Heart right ventricle (tissue), 16 donors: ENCODE measurements around the gene ARHGAP42. TPM values are rescaled to one million over a fixed set of nuclear protein-coding genes. Genes with fewer than 3 reads are reported as not detected.

ENCODE experiments used
- ATAC-seq, 8 donors: fragments of 200-7000 bp; cut with Tn5 transposase; one replicate each; pipeline ENCODE4 v1.9.1; 2020; ENCODE audit warnings: mild to moderate bottlenecking in 8 of 8, moderate library complexity in 8 of 8, moderate number of reproducible peaks in 1 of 8
- DNase-seq, 2 donors: peaks; one replicate each; pipeline ENCODE4 v3.0.0-alpha.2; 2020
- H3K27ac ChIP-seq, 10 donors: fragments of 200-600 bp; sonication (generic) in 2 of 10; one replicate each; pipeline versions ENCODE4 v1.5.0 to v1.8.0; 2020 to 2022; ENCODE audit warnings: mild to moderate bottlenecking in 3 of 10
- H3K27me3 ChIP-seq, 7 donors: fragments of 200-600 bp; one replicate each; pipeline ENCODE4 v1.8.0; 2021 to 2022; ENCODE audit warnings: mild to moderate bottlenecking in 2 of 7
- H3K36me3 ChIP-seq, 9 donors: fragments of 200-600 bp; sonication (generic) in 1 of 9; one replicate each; pipeline versions ENCODE4 v1.5.0 to v1.8.0; 2020 to 2022; ENCODE audit warnings: mild to moderate bottlenecking in 2 of 9
- H3K4me1 ChIP-seq, 9 donors: fragments of 200-600 bp; sonication (generic) in 1 of 9; one replicate each; pipeline versions ENCODE4 v1.5.0 to v1.8.0; 2020 to 2022; ENCODE audit warnings: mild to moderate bottlenecking in 4 of 9
- H3K4me3 ChIP-seq, 10 donors: fragments of 200-600 bp; sonication (generic) in 2 of 10; one replicate each; pipeline versions ENCODE4 v1.5.0 to v1.8.0; 2020 to 2022; ENCODE audit warnings: mild to moderate bottlenecking in 7 of 10, moderate library complexity in 2 of 10
- H3K9me3 ChIP-seq, 11 donors: fragments of 200-600 bp in 10 of 11; sonication (generic) in 2 of 11; one replicate each; pipeline versions ENCODE4 v1.5.0 to v1.8.0; 2013 to 2022; ENCODE audit warnings: mild to moderate bottlenecking in 2 of 11, control low read depth in 1 of 11, moderate library complexity in 1 of 11
- WGBS, 2 donors: extraction: QIAGEN DNeasy Blood & Tissue Kit; methylation state at CpG; one replicate each; pipeline ENCODE4 v1.1.7; 2013; ENCODE audit warnings: inconsistent platforms in 1 of 2; 5-methylcytosine and 5-hydroxymethylcytosine counted together
- intact Hi-C, 10 donors: fragments of 100-400 bp; cut with DNase I; formaldehyde crosslinking; loops; one replicate each; pipeline versions ENCODE4 v1.11.1 to v1.14.2; 2022
- polyA plus RNA-seq, 2 donors: library from polyadenylated mRNA; stranded (reverse); fragments of 200-250 nt; gene quantifications; one replicate each; pipeline ENCODE4 v1.2.3, GENCODE V29; 2013
- total RNA-seq, 10 donors: library from RNA; stranded (reverse); fragmentation: NEBNext Ultra II Directional in 3 of 10; extraction: Animal tissue kit (Norgen Biotek cat#: 25700) in 3 of 10; gene quantifications; one replicate each; pipeline versions ENCODE4 v1.2.1 to v1.2.4, GENCODE V29; 2021 to 2023
- TF ChIP-seq, protein P1 (sequence below), 9 donors: fragments of 200-600 bp; sonication (generic) in 2 of 9; IDR thresholded peaks; one replicate each; pipeline versions ENCODE4 v1.5.0 to v1.8.0; 2021 to 2022; ENCODE audit warnings: antibody characterized with exemption in 9 of 9, mild to moderate bottlenecking in 5 of 9, moderate library complexity in 1 of 9
- donor health status: Arrhythmogenic right ventricular cardiomyopathy.
- donor health status: ischemic (EF 13 %, LVEDD 7.1; RV severe dilation, severe dysfunction).
- donor health status: healthy with polysubstance abuse.
- donor health status: DM: no; HTN: yes; CAD: no.
- donor health status: DM: no; HTN: no; CAD: no.
- donor health status: ischemic (EF 25% LVEDD 6.9; RV normal size, moderate dysfunction).
- donor health status: ischemic (EF 25% LVEDD 5.7; RV mildly dilated, moderate dysfunction).
- donor health status: healthy.
- donor health status: DM: yes; HTN: yes; CAD: no.
- donor health status: Ischemic cardiomyopathy.
- donor health status: ischemic (EF 35%, LVEDD 5.7; RV mildly dilated, moderate dysfunction).
- donor health status: nonischemic (EF 11% LVEDD 7.7; RV severe dilation, severe dysfunction).
- donor health status: DM: yes; HTN: yes; CAD: no.
- donor health status: PGD.
- donor health status: ischemic (EF 29% LVEDD 5.4; RV normal size, mild dysfunction).
- donor health status: nonischemic (EF 23%, LVEDD 6.1; RV moderate dilation, normal function).

ARHGAP42 gene
- total and polyA plus RNA-seq, 12 donors = 3.9 to 13.1 (median 8.8) TPM

GRCh38 chr11:100949443-100949842 lies 262.4 kb downstream of the ARHGAP42 start:
- TF ChIP-seq, protein P1, sequence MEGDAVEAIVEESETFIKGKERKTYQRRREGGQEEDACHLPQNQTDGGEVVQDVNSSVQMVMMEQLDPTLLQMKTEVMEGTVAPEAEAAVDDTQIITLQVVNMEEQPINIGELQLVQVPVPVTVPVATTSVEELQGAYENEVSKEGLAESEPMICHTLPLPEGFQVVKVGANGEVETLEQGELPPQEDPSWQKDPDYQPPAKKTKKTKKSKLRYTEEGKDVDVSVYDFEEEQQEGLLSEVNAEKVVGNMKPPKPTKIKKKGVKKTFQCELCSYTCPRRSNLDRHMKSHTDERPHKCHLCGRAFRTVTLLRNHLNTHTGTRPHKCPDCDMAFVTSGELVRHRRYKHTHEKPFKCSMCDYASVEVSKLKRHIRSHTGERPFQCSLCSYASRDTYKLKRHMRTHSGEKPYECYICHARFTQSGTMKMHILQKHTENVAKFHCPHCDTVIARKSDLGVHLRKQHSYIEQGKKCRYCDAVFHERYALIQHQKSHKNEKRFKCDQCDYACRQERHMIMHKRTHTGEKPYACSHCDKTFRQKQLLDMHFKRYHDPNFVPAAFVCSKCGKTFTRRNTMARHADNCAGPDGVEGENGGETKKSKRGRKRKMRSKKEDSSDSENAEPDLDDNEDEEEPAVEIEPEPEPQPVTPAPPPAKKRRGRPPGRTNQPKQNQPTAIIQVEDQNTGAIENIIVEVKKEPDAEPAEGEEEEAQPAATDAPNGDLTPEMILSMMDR (IDR thresholded peaks at IDR 0.05) = no peak
- intact Hi-C loops = no loop called here
- WGBS, 2 donors = 61 to 69% methylated on average over 2 of the region's 2 CpGs

DNA sequence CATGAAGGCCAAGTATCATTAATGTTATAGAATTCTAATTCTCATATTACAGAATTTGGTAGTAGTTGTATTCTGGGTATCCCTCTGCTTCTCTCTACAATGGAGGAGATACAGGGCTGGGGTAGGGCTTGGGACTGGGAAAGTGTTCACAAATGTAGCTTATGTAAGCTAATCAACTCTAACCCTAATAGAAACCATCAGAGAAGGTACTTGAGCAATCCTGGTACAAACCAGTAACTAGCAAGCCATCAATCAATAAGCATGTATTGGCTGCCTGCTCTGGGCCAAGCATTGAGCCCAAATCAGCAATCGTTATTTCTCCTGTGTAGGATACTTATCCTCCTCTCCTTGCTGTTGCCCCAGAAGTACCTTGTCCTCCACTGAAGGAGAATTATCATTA lies 268.2 kb downstream of the ARHGAP42 start:
- H3K27me3 ChIP-seq = no peaks in the 10 kb centered on the region
- no peak for DNase-seq
- TF ChIP-seq, protein P1 (IDR thresholded peaks at IDR 0.05) = no peak
- no peak overlapping the region for H3K27ac ChIP-seq
- H3K36me3 ChIP-seq = peaks cover 0 to 15% (median 0%) of the 10 kb centered on the region in 9 donors
- H3K9me3 ChIP-seq = no peaks in the 10 kb centered on the region
- WGBS, 2 donors = 95 to 100% methylated on average over 1 of the region's 1 CpG
- ATAC-seq = no peak
- intact Hi-C loops = no loop called here
- H3K4me3 ChIP-seq = no peak overlapping the region
- peaks cover 0 to 6% (median 0%) of the 10 kb centered on the region in 9 donors for H3K4me1 ChIP-seq

More at GRCh38 chr11:100949443-100949842, 262.4 kb downstream of the ARHGAP42 start:
- ATAC-seq (no peak), DNase-seq (no peak)
- Histone ChIP-seq H3K27ac (no peak overlapping the region), H3K4me3 (no peak overlapping the region), H3K4me1 (no peaks in the 10 kb centered on the region), H3K27me3 (no peaks in the 10 kb centered on the region), H3K36me3 (peaks cover 0 to 11% (median 0%) of the 10 kb centered on the region in 9 donors), H3K9me3 (no peaks in the 10 kb centered on the region)

DNA sequence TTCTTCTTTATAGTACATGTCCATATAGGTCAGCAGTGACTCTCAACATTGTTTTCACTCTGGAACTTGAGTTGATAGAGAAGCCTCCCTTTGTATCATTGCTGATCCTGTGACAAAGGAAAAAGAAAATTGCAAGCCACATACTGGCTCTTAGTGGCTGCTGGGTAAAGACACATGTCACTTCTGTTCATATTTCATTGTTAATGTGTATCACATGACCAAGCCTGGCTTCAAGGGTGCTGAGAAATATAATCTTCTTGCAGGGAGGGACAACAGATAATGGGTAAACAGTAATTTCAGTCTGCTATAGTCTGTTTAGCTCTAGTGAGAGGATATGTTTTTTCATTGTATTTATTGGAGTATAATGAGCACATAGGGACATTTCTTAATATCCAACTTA lies 269.3 kb downstream of the ARHGAP42 start:
- Histone ChIP-seq H3K4me1 (peaks cover 0 to 6% (median 0%) of the 10 kb centered on the region in 9 donors), H3K36me3 (peaks cover 0 to 25% (median 0%) of the 10 kb centered on the region in 9 donors), H3K9me3 (no peaks in the 10 kb centered on the region), H3K4me3 (no peak overlapping the region), H3K27ac (no peak overlapping the region), H3K27me3 (no peaks in the 10 kb centered on the region)
- no peak for ATAC-seq
- DNase-seq = no peak
- TF ChIP-seq, protein P1 (IDR thresholded peaks at IDR 0.05) = no peak
- intact Hi-C loops = no loop called here

GRCh38 chr11:100957499-100957898 lies 270.4 kb downstream of the ARHGAP42 start:
- Histone ChIP-seq H3K9me3 (no peaks in the 10 kb centered on the region), H3K27me3 (no peaks in the 10 kb centered on the region), H3K36me3 (peaks cover 0 to 37% (median 4%) of the 10 kb centered on the region in 9 donors), H3K4me1 (peaks cover 0 to 6% (median 0%) of the 10 kb centered on the region in 9 donors), H3K4me3 (no peak overlapping the region), H3K27ac (no peak overlapping the region)
- 73 to 74% methylated on average over 4 of the region's 4 CpGs for WGBS, 2 donors
- DNase-seq = no peak
- TF ChIP-seq, protein P1 (IDR thresholded peaks at IDR 0.05) = no peak
- no peak for ATAC-seq
- intact Hi-C loops = no loop called here
